Astrocyte of the cerebellum (primary cell): Measurements from ENCODE around the gene KIF14.

Experiments used
- DNase-seq: peaks from one replicate; pipeline ENCODE4 v3.0.0-alpha.2; 2011; ENCODE audit warnings: low read depth
- H3K4me3 ChIP-seq: 2 replicates; pipeline ENCODE4 v1.5.1; 2011; ENCODE audit warnings: mild to moderate bottlenecking, low read depth, low read length, moderate library complexity
- CTCF ChIP-seq: IDR thresholded peaks from 2 replicates; pipeline ENCODE4 v1.5.1; 2012; ENCODE audit warnings: low read length, low read depth, moderate library complexity, mild to moderate bottlenecking; ENCODE audit errors: missing control alignments
- in situ Hi-C: cut with HindIII; loops from 2 replicates; pipeline ENCODE4 v1.10.0; 2017; ENCODE audit warnings: low sequenced_read_pairs

KIF14 gene

GRCh38 chr1:200506471-200506870, 114.1 kb downstream of the KIF14 start:
- TF ChIP-seq CTCF, result no peak
- no peak overlapping the region for H3K4me3 ChIP-seq
- no peak for DNase-seq
- in situ Hi-C loops, result no loop called here

GRCh38 chr1:200505257-200505656, 115.3 kb downstream of the KIF14 start:
- DNase-seq, result no peak
- no peak for TF ChIP-seq CTCF
- in situ Hi-C loops, result no loop called here
- H3K4me3 ChIP-seq, result no peak overlapping the region
